Osteocyte (in vitro differentiated cells): ENCODE results near the gene DMBX1. TPM values are rescaled to one million over a fixed set of nuclear protein-coding genes. Genes with fewer than 3 reads are reported as not detected.

ENCODE experiments used
- DNase-seq: peaks from one replicate; pipeline ENCODE4 v3.0.0; 2021; ENCODE audit warnings: mixed read lengths; ENCODE audit not compliant: unreplicated experiment; ENCODE audit errors: extremely low spot score
- H3K27ac Mint-ChIP-seq: one replicate; pipeline ENCODE4 v1.8.0; 2021; ENCODE audit warnings: mild to moderate bottlenecking, mixed read lengths; ENCODE audit not compliant: unreplicated experiment
- H3K27me3 Mint-ChIP-seq: one replicate; pipeline ENCODE4 v1.8.0; 2021; ENCODE audit warnings: mixed read lengths; ENCODE audit not compliant: unreplicated experiment
- H3K36me3 Mint-ChIP-seq: one replicate; pipeline ENCODE4 v1.8.0; 2021; ENCODE audit warnings: mixed read lengths; ENCODE audit not compliant: unreplicated experiment
- H3K4me1 Mint-ChIP-seq: one replicate; pipeline ENCODE4 v1.8.0; 2021; ENCODE audit warnings: mixed read lengths; ENCODE audit not compliant: unreplicated experiment
- H3K4me3 Mint-ChIP-seq: one replicate; pipeline ENCODE4 v1.8.0; 2021; ENCODE audit warnings: mild to moderate bottlenecking, moderate library complexity, mixed read lengths; ENCODE audit not compliant: unreplicated experiment
- H3K9me3 Mint-ChIP-seq: one replicate; pipeline ENCODE4 v1.8.0; 2021; ENCODE audit warnings: mixed read lengths; ENCODE audit not compliant: unreplicated experiment
- CTCF ChIP-seq: fragments of 200-600 bp; sonication (generic); IDR thresholded peaks from 2 replicates; pipeline ENCODE4 v1.5.0; 2021; ENCODE audit warnings: antibody characterized with exemption, mild to moderate bottlenecking, moderate library complexity
- total RNA-seq: library from RNA; stranded (reverse); gene quantifications from 2 replicates; pipeline ENCODE4 v1.2.1, GENCODE V29; 2021

DMBX1 gene
- total RNA-seq, 1 donor from 2014 or later = not detected

- no peak for TF ChIP-seq CTCF
- peaks cover 3% of the 10 kb centered on the region for H3K36me3 Mint-ChIP-seq
- no peak for DNase-seq
- H3K27me3 Mint-ChIP-seq = peaks cover 49% of the 10 kb centered on the region
- no peak overlapping the region for H3K27ac Mint-ChIP-seq
- no peak overlapping the region for H3K4me3 Mint-ChIP-seq
- H3K4me1 Mint-ChIP-seq = peaks cover 2% of the 10 kb centered on the region
- peaks cover 5% of the 10 kb centered on the region for H3K9me3 Mint-ChIP-seq
Measured at GRCh38 chr1:46535063-46535462, 45.4 kb downstream of the DMBX1 start.

- peaks cover 3% of the 10 kb centered on the region for H3K36me3 Mint-ChIP-seq
- no peak for TF ChIP-seq CTCF
- DNase-seq = no peak
- peaks cover 2% of the 10 kb centered on the region for H3K4me1 Mint-ChIP-seq
- no peak overlapping the region for H3K4me3 Mint-ChIP-seq
- H3K9me3 Mint-ChIP-seq = peaks cover 5% of the 10 kb centered on the region
- H3K27me3 Mint-ChIP-seq = peaks cover 43% of the 10 kb centered on the region
- no peak overlapping the region for H3K27ac Mint-ChIP-seq
Measured at GRCh38 chr1:46536527-46536926, 46.9 kb downstream of the DMBX1 start.

GRCh38 chr1:46537651-46538050 lies 48.0 kb downstream of the DMBX1 start:
- DNase-seq = no peak
- peaks cover 3% of the 10 kb centered on the region for H3K36me3 Mint-ChIP-seq
- H3K27me3 Mint-ChIP-seq = peaks cover 49% of the 10 kb centered on the region
- H3K27ac Mint-ChIP-seq = no peak overlapping the region
- peaks cover 5% of the 10 kb centered on the region for H3K9me3 Mint-ChIP-seq
- peaks cover 2% of the 10 kb centered on the region for H3K4me1 Mint-ChIP-seq
- no peak overlapping the region for H3K4me3 Mint-ChIP-seq
- TF ChIP-seq CTCF = no peak

- H3K27ac Mint-ChIP-seq = no peak overlapping the region
- peaks cover 3% of the 10 kb centered on the region for H3K36me3 Mint-ChIP-seq
- no peak for TF ChIP-seq CTCF
- peaks cover 53% of the 10 kb centered on the region for H3K27me3 Mint-ChIP-seq
- peaks cover 2% of the 10 kb centered on the region for H3K4me1 Mint-ChIP-seq
- DNase-seq = no peak
- H3K4me3 Mint-ChIP-seq = no peak overlapping the region
- H3K9me3 Mint-ChIP-seq = peaks cover 5% of the 10 kb centered on the region
Measured at GRCh38 chr1:46538147-46538546, 48.5 kb downstream of the DMBX1 start.

Other genes with a start within 250 kb of the DMBX1 start
- 4.2 and 5.4 TPM in 2 replicates for gene RAD54L, start 242.1 kb upstream of the DMBX1 start, total RNA-seq
- 90.7 and 93.4 TPM in 2 replicates for gene LRRC41, start 186.2 kb upstream of the DMBX1 start, total RNA-seq
- 200 and 228 TPM in 2 replicates for gene UQCRH, start 186.1 kb upstream of the DMBX1 start, total RNA-seq
- gene NSUN4, start 149.0 kb upstream of the DMBX1 start, total RNA-seq = 21.6 and 24.5 TPM in 2 replicates
- gene FAAH, start 95.5 kb upstream of the DMBX1 start, total RNA-seq = 12.2 and 15.3 TPM in 2 replicates
- gene KNCN, start 61.8 kb downstream of the DMBX1 start, total RNA-seq = not detected in 2 replicates
- 32.5 and 35.0 TPM in 2 replicates for gene MKNK1, start 114.4 kb downstream of the DMBX1 start, total RNA-seq
- gene MOB3C, start 127.0 kb downstream of the DMBX1 start, total RNA-seq = 9.4 and 9.6 TPM in 2 replicates
- 34.2 and 35.7 TPM in 2 replicates for gene ATPAF1, start 178.5 kb downstream of the DMBX1 start, total RNA-seq
- not detected in 2 replicates for gene TEX38, start 182.0 kb downstream of the DMBX1 start, total RNA-seq
- gene EFCAB14, start 229.3 kb downstream of the DMBX1 start, total RNA-seq = 57.6 and 58.9 TPM in 2 replicates